ENCODE results near the gene HCN2.

DNA sequence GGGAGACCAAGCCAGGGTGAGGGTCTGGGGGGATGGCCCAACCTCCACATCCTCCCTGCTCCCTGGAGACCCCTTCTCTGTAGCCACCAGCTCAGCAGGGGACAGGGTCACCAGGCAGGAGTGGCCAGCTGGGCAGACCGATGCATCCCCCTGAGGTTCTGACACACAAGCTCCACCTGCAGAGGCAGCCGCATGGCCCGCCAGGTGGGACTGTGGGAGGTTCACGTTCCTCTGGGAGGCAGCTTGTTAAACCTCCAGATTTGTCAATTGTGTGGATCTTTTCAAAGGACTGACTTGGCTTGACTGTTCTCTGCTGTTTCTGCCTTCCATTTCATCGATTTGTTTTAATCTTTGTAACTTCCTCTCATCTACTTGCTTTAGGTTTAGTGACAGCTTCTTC lies 35.6 kb downstream of the HCN2 start:
- TF ChIP-seq, protein P1, sequence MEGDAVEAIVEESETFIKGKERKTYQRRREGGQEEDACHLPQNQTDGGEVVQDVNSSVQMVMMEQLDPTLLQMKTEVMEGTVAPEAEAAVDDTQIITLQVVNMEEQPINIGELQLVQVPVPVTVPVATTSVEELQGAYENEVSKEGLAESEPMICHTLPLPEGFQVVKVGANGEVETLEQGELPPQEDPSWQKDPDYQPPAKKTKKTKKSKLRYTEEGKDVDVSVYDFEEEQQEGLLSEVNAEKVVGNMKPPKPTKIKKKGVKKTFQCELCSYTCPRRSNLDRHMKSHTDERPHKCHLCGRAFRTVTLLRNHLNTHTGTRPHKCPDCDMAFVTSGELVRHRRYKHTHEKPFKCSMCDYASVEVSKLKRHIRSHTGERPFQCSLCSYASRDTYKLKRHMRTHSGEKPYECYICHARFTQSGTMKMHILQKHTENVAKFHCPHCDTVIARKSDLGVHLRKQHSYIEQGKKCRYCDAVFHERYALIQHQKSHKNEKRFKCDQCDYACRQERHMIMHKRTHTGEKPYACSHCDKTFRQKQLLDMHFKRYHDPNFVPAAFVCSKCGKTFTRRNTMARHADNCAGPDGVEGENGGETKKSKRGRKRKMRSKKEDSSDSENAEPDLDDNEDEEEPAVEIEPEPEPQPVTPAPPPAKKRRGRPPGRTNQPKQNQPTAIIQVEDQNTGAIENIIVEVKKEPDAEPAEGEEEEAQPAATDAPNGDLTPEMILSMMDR (IDR thresholded peaks at IDR 0.05), result no peak
- TF ChIP-seq POLR2A (IDR thresholded peaks at IDR 0.05) (no peak), POLR2AphosphoS5 (IDR thresholded peaks at IDR 0.05) (no peak), EP300 (IDR thresholded peaks at IDR 0.05; ENCODE audit: low read depth) (no peak)

Measured in transverse colon (tissue), 4 donors.